Hindlimb muscle (tissue), 1 donor: ENCODE results near the gene RELL1. TPM values are rescaled to one million over a fixed set of nuclear protein-coding genes. Genes with fewer than 3 reads are reported as not detected.

Source experiments
- DNase-seq: peaks from one replicate; pipeline ENCODE4 v3.0.0-alpha.2; 2013
- polyA plus RNA-seq: library from polyadenylated mRNA; unstranded; fragments of 120-200 nt; gene quantifications from one replicate; pipeline ENCODE4 v1.2.1, GENCODE V29; 2013; ENCODE audit not compliant: insufficient read length

RELL1 gene
- polyA plus RNA-seq, 1 donor: 17.2 TPM

DNA sequence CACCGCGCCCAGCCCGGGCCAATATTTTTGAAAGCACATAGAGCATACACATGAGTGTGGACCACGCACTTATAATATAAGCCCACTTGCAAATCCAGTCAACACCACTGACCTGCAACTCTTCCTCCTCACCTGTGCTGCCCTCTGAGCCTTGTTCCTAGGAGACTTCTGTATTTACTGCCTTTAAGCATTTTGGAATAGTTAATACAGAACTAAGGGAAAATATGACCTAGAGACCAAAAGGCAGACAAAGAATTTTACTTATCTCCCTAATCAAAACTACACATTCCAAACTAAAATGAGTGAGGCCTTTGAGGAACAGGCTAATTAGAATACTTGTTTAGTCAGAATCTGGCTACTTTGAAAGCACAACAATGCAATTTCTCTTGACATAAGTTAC, 89.1 kb downstream of the RELL1 start:
- DNase-seq: no peak

DNA sequence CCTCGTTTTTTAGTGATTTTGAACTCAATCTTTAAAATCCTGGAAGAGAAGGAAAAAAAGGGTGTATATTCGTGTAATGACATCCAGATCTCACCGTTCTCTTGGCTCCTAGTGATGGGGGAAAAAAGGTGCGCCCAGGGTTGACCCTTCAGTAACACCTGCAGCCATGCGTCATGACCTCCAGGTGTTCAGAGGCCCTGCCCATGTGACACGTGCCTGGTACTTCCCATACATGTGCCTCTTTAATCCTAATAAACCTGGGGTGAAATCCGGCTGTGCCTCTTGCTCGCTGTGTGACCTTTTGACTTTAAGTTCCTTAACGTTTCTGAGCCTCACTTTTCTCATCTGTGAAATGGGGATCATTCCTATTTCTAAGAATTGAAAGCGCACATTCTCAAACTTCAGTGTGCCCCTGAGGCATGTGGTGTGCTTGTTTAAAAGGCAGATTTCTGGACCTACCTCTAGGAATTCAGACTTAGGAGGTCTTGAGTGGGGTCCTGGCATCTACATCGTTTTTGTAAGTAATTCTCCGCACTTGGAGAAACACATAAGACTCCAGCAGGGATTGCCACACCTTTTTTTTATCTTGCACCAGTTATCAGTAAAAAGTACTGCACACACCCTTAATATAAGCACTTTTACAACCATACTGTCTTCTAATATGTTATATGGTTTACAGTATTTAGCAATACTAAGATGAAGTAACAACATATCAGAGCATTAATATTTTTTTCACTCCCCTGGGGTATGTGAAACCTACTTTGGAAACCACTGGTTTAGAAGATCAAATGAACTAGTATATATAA, 90.1 kb downstream of the RELL1 start:
- DNase-seq: no peak

DNA sequence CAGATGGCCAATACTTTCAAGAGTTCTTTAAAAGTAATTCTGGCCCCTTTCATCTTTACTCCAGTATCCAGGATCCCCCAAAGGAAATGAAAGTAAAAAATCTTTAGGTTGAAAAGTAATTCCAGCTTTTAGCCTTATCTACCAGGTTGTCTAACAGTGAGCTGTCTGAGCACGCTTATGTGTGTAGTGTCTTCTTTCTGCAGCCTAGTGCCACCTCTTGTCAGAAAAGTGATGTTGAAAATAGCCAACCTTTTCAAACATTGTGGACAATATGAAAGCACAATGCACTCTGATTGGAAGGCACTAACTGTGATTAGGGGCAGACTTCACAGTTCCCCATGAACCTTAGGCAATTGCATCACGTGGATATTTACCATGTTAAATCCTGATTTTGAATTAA, 92.1 kb downstream of the RELL1 start:
- no peak for DNase-seq

DNA sequence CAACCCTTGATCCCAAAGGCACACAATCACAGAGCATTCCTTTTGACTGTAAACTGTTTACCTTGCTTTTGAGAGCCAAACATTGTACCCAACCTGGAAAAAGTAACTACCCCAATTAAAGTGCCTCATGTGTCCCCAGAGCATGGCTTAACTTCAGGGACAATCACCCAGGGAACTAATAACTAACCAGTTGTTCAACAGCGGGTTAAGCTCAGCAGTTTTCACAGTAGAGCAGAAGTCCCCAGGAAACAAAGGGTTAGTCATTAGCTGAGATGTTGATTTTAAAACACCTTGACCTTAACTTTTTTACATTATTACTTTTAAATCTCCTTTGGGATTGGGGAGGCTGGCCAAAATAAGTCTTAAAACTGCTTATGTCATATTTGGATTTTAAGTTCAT, 94.8 kb downstream of the RELL1 start:
- DNase-seq: no peak

DNA sequence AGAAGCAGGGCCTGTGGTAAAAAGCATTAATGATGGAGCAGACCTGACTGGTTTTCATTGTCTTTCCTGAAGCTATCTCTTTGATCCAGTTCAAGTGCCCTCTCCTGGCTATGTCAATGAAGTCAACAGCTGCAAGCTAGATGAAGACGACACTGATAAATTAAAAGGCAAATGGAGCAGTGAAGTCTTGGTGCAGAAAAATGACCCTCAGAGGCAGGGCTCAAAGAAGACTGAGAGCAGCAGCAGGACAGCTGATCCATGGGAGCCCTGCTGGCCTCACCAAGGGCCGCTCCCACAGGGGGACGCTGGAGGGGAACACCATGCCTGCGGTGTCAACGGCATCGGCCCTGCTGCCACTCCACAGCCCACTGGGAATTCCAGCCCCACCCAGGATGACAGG, 96.2 kb downstream of the RELL1 start:
- DNase-seq: no peak

DNA sequence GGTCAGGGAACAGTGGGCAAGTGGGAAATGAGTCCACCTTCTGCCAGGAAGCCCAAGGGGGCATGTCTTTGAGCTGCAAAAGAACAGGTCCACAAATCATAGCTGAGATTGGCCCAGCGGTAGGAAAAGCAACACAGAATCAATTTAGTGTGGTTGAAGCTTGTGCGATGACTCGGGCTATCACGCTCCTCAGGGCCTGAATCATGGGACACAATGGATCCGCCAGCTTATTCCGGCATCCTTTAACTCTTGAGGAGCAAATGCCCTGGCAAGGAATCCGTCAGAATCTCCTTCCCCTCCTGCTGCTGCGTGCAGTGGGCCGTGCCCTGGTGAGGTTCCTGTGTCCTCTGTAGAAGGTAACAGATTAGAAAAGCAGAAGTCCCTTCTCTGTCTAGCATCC, 98.0 kb downstream of the RELL1 start:
- DNase-seq: no peak

DNA sequence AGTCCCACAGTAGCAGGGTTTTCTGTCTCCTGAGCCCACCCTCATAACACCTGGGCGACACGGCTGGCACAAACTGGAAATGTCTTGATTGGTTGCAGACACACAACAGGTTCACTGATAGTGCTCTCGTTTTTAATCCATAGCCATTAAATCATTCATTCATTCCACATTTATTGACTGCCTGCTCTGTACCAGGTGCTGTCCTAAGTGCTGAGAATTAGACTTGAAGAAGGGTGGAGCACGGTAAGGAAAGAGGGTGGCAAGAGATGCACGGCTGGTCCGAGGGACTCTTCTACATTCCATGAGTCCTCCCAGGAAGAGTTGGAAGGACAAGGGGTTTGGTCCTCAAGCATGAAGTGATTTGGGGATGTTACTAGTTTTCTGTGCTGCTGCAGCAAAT, 100.0 kb downstream of the RELL1 start:
- DNase-seq: no peak

DNA sequence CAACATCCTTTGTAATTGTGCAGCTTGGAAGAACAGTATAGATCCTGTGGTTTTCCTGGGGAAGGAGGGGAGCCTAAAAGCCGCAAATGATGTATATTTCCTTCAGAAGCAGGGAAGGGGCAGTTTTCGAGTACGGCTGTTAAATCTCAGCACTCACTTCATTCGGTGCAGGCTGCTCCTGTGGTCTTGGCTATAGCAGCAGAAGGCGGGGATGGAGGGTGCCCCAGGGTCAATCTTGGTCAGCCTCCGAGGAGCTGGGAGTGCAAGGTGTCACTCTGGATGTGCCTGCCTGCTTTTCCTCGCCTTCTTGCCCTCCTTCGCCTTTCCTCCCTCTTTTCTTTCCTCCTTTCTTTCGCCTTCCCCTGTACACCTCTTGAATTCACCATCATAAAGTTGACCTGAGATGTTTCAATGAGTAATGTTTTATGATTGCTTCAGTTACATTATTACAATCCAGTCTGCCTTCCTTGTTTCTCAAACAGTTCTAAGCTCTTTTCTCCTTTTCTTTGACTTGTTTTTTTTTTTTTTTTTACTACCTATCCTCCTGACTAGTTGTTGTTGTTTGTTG, 101.6 kb downstream of the RELL1 start:
- DNase-seq: no peak

DNA sequence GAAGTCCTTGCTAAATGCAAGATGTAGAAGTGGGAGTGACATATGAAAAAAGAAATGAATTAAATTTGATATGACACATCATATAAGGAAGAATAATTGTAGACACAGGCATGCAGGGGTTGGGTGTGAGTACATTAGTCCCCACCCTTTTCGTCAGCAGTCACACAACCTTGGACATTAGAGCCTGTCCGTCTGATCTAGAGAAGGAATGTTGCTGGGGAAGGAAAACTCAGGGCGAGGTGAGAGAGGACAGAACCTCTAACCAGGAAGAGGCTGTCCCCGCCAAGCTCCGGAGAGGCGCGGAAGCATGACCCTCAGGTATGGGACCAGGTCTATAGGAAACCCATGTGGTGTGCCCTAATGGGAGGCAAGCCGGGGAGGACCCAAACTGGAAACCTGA, 102.1 kb downstream of the RELL1 start:
- no peak for DNase-seq

DNA sequence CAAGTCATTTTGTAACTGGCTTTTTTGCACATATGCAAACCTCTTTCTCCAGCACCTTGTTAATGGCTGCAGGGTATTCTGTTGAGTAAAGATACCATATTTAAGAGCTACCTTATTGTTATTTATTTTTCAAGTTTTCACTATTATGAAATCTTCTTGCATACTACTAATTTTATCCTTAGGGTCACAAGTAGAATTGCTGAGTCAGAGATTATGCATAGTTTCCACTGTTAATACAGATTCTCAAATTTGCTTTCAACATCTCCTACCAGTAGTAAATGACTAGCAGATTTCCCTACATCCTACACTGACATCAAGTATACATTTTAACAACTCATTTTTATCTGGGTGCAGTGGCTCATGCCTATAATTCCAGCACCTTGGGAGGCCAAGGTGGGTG, 112.6 kb downstream of the RELL1 start:
- DNase-seq: no peak

DNA sequence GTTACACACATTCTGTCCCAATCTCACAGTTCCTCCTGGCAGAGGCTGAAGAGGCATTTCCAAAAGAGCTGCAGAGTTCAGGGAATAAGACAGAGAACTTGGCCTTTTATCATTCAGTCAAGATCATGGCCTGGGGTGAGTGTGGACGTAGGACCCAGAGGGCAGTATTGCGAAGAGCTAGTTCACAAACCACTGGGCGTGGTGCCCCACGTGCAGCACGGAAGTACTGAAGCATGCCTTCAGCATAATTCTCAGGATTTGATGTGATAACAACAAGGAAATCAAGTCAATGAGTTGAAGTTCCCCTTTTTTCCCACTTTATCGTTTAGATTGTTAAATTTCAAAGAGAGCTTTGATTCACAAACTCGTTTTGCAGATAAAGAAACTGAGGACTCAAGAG, 117.7 kb downstream of the RELL1 start:
- DNase-seq: no peak

DNA sequence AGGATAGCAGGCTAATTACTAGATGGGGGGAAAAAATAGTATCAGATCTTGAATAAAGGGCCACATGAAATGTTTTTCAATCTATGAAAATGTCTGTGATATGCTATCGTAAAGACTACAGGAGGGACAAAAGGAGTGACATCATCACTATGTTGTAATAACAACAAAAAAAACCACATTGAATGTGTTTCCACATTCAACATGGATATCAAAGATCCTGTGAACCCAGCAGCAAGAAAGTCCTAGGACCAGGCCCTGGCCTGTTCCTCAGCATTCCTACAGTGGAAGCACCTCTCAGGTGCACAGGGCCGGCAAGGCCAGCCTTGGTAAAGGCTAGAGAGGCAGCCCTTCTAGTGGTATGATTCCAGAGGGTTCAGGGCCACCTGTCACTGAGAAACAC, 118.3 kb downstream of the RELL1 start:
- no peak for DNase-seq

DNA sequence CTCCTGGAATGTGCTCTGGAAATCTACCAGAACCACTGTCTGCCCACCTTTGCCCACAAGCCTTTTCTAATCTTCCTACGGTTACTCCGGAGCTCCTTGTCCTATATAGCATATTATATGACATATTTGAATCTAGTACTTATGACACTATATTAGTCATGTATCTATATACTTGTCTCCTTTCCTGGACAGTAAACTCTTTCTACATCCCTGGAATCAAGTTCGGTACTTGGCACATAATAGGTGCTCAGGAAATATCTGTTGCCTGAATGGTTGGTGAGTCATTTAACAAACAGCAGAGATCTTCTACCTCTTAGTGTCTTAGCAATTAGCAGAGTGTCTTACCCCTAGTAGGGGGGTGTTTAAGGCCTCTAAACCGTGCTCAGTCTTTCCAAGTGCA, 123.6 kb downstream of the RELL1 start:
- no peak for DNase-seq

DNA sequence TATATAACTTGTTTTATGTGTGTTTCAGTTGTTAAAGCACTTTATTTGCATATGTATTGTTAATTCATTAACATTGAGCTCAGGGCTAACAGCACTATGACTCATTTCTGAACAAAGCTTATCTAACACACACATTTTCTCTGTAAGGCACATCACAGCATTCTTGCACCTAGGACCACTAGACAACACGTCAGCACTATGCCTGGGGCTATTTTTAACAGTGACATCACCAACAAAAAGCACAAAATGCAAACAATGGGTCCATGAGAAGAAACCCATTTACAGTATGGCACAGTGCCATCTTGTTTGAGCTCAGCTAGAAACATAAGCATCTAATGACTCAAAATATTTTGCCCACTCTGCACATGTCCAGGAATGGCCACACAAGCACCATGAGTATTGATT, 124.4 kb downstream of the RELL1 start:
- no peak for DNase-seq

DNA sequence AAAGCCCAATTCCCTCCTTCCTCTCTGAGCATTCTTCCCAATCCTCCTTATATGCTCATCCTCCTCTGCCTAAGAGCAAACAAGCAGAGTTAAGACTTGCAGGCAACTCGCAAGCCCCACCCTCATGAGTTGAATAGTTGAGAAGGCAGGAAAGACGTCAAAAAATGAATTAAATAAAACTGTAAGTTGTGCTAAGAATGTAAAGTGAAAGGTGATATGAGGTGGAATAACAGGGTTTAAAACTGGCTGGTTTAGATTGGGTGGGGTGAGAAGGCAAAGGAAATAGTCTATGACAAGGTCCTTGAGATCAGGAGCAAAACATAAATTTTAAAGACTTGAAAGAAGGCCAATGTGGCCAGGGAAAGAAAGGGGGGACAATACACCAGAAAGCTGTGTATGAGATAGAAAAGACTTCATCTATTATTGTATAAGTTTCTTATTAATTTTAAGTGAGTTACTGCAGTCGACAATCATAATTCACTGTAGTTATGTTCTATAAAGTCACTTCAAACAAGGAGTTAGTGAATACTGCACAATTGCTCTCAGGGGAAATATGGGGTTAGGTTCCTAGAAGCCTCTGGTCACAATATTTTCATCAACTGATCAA, 124.9 kb downstream of the RELL1 start:
- no peak for DNase-seq

Other genes starting within 250 kb of the RELL1 start
- gene PGM2, start 140.3 kb upstream of the RELL1 start, polyA plus RNA-seq: 11.6 TPM
- gene TBC1D1, start 204.7 kb upstream of the RELL1 start, polyA plus RNA-seq: 51.4 TPM